ENCODE results near the gene RASAL2.

- no peak for TF ChIP-seq POLR2A (IDR thresholded peaks at IDR 0.05; ENCODE audit: low read depth, low read length)
- TF ChIP-seq CTCF (conservative IDR thresholded peaks at IDR 0.05; ENCODE audit: low read depth, low read length): no peak
- no peak for TF ChIP-seq ELK1 (IDR thresholded peaks at IDR 0.05; ENCODE audit: borderline replicate concordance, low read depth, low read length)
- TF ChIP-seq, protein P1, sequence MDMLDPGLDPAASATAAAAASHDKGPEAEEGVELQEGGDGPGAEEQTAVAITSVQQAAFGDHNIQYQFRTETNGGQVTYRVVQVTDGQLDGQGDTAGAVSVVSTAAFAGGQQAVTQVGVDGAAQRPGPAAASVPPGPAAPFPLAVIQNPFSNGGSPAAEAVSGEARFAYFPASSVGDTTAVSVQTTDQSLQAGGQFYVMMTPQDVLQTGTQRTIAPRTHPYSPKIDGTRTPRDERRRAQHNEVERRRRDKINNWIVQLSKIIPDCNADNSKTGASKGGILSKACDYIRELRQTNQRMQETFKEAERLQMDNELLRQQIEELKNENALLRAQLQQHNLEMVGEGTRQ (IDR thresholded peaks at IDR 0.05; ENCODE audit: low read depth, low read length): no peak
- TF ChIP-seq SMC3 (IDR thresholded peaks at IDR 0.05; ENCODE audit: low read depth, low read length): no peak
- no peak for TF ChIP-seq MAZ (IDR thresholded peaks at IDR 0.05; ENCODE audit: borderline replicate concordance, low read depth, low read length)
- no peak for TF ChIP-seq CEBPB (IDR thresholded peaks at IDR 0.05; ENCODE audit: low read depth, low read length)
- no peak for TF ChIP-seq RAD21 (IDR thresholded peaks at IDR 0.05; ENCODE audit: low read length)
- TF ChIP-seq RFX5 (IDR thresholded peaks at IDR 0.05; ENCODE audit: low read depth, low read length): no peak
- TF ChIP-seq MAFK (IDR thresholded peaks at IDR 0.05; ENCODE audit: low read depth, low read length): no peak
Measured at GRCh38 chr1:178502856-178503255, 409.0 kb downstream of the RASAL2 start.
